SK-N-SH (cell line): ENCODE measurements around the gene FA2H. TPM values are rescaled to one million over a fixed set of nuclear protein-coding genes. Genes with fewer than 3 reads are reported as not detected.

ENCODE experiments used
- CTCF ChIA-PET: fragments of 300-600, 350-600 bp; formaldehyde crosslinking; extraction: SDS; loops from one replicate; lab custom pipeline; 2021; lab: Yijun Ruan, JAX
- POLR2A ChIA-PET: fragments of 350-600 bp; sonication (Branson Sonifier 250); formaldehyde crosslinking; extraction: SDS; loops from one replicate; lab custom pipeline; 2020; ENCODE audit warnings: antibody characterized with exemption, inconsistent platforms; lab: Yijun Ruan, JAX
- DNase-seq: peaks from one replicate; pipeline ENCODE4 v3.0.0; 2012
- H2AFZ ChIP-seq: fragments of 200-600 bp; sonication (generic); 2 replicates; pipeline ENCODE4 v1.8.1; 2016; ENCODE audit warnings: antibody characterized with exemption, mild to moderate bottlenecking, low read depth
- H3F3A ChIP-seq: fragments of 200-600 bp; sonication (generic); replicated peaks from 2 replicates; pipeline ENCODE3; 2016; ENCODE audit warnings: antibody characterized with exemption, mild to moderate bottlenecking; ENCODE audit not compliant: insufficient read depth
- H3K27ac ChIP-seq, 2 experiments: fragments of 200-500 bp in 1 of 2; fragments of 200-600 bp in 1 of 2; sonication (Bioruptor generic) in 1 of 2; sonication (generic), shearing (Covaris generic) in 1 of 2; 2 replicates each; pipeline versions ENCODE4 v1.5.1 to v1.6.1; 2014 to 2016; ENCODE audit warnings: low read depth in 2 of 2, inconsistent platforms in 1 of 2, low read length in 1 of 2, mild to moderate bottlenecking in 1 of 2, mixed read lengths in 1 of 2
- H3K27me3 ChIP-seq: fragments of 200-600 bp; sonication (generic), shearing (Covaris generic); 2 replicates; pipeline ENCODE4 v1.6.1; 2016; ENCODE audit warnings: mixed run types; ENCODE audit not compliant: insufficient read depth
- H3K36me3 ChIP-seq, 2 experiments: fragments of 200-500 bp in 1 of 2; fragments of 200-600 bp in 1 of 2; sonication (Bioruptor generic) in 1 of 2; sonication (generic) in 1 of 2; replicated peaks in 1 of 2; 2 replicates each; pipeline versions ENCODE3 to v1.5.1; 2014 to 2016; ENCODE audit warnings: low read length in 1 of 2, mild to moderate bottlenecking in 1 of 2; ENCODE audit not compliant: insufficient read depth in 2 of 2, control insufficient read depth in 1 of 2
- H3K4me1 ChIP-seq, 2 experiments: fragments of 200-500 bp in 1 of 2; fragments of 200-600 bp in 1 of 2; sonication (Bioruptor generic) in 1 of 2; sonication (generic), shearing (Covaris generic) in 1 of 2; 2 replicates each; pipeline versions ENCODE4 v1.5.1 to v1.6.1; 2014 to 2016; ENCODE audit warnings: low read depth in 1 of 2, low read length in 1 of 2, mixed run types in 1 of 2; ENCODE audit not compliant: insufficient read depth in 2 of 2, control insufficient read depth in 1 of 2
- H3K4me2 ChIP-seq: fragments of 200-600 bp; sonication (generic), shearing (Covaris generic); 2 replicates; pipeline ENCODE4 v1.6.1; 2017; ENCODE audit warnings: mixed run types
- H3K4me3 ChIP-seq, 2 experiments: fragments of 200-500 bp in 1 of 2; fragments of 200-600 bp in 1 of 2; sonication (Bioruptor generic) in 1 of 2; sonication (generic), shearing (Covaris generic) in 1 of 2; 2 replicates each; pipeline versions ENCODE4 v1.5.1 to v1.8.1; 2014 to 2016; ENCODE audit warnings: low read depth in 2 of 2, inconsistent platforms in 1 of 2, low read length in 1 of 2, mild to moderate bottlenecking in 1 of 2, mixed read lengths in 1 of 2, moderate library complexity in 1 of 2
- H3K79me2 ChIP-seq: fragments of 200-600 bp; sonication (generic); 2 replicates; pipeline ENCODE4 v1.8.1; 2017; ENCODE audit warnings: mild to moderate bottlenecking; ENCODE audit not compliant: insufficient read depth
- H3K9ac ChIP-seq: fragments of 200-600 bp; sonication (generic); 2 replicates; pipeline ENCODE4 v1.6.1; 2017; ENCODE audit warnings: mixed run types
- H3K9me2 ChIP-seq: fragments of 200-600 bp; sonication (generic); 2 replicates; pipeline ENCODE4 v1.6.1; 2017; ENCODE audit warnings: mixed run types
- H3K9me3 ChIP-seq: fragments of 200-600 bp; sonication (generic); 2 replicates; pipeline ENCODE4 v1.6.1; 2017; ENCODE audit warnings: mixed run types, mild to moderate bottlenecking, moderate library complexity
- H4K20me1 ChIP-seq: fragments of 200-600 bp; sonication (generic); 2 replicates; pipeline ENCODE4 v1.6.1; 2017; ENCODE audit warnings: mild to moderate bottlenecking, mixed run types; ENCODE audit not compliant: insufficient read depth
- CHD2 ChIP-seq: fragments of 150-350 bp; IDR thresholded peaks from 2 replicates; pipeline ENCODE4 v1.6.1; 2018; ENCODE audit warnings: low read length; ENCODE audit not compliant: partially characterized antibody
- CTCF ChIP-seq: fragments of 200-600 bp; sonication (generic); IDR thresholded peaks from 2 replicates; pipeline ENCODE4 v1.6.1; 2017; ENCODE audit warnings: antibody characterized with exemption, mild to moderate bottlenecking, moderate library complexity
- EP300 ChIP-seq, 2 experiments: IDR thresholded peaks; 2 replicates each; pipeline versions ENCODE4 v1.4.0 to v1.6.1; 2012; ENCODE audit warnings: borderline replicate concordance in 1 of 2, low read depth in 1 of 2, low read length in 1 of 2
- FOSL2 ChIP-seq: IDR thresholded peaks from 2 replicates; pipeline ENCODE4 v1.4.0; 2012; ENCODE audit warnings: low read depth, mild to moderate bottlenecking, moderate library complexity, borderline replicate concordance
- GATA2 ChIP-seq: sonication (generic); formaldehyde crosslinking; IDR thresholded peaks from 2 replicates; pipeline ENCODE4 v1.5.0; 2020; ENCODE audit warnings: mild to moderate bottlenecking, missing genetic modification reagents
- JUND ChIP-seq: IDR thresholded peaks from 2 replicates; pipeline ENCODE4 v1.4.0; 2012
- MAX ChIP-seq: IDR thresholded peaks from 2 replicates; pipeline ENCODE4 v1.4.0; 2012; ENCODE audit warnings: low read depth
- MEF2A ChIP-seq: IDR thresholded peaks from 2 replicates; pipeline ENCODE4 v1.4.0; 2012; ENCODE audit warnings: low read depth, borderline replicate concordance
- MXI1 ChIP-seq: IDR thresholded peaks from 2 replicates; pipeline ENCODE4 v1.6.1; 2012; ENCODE audit warnings: mild to moderate bottlenecking, low read depth, low read length, improper control_type of control experiment
- NFIC ChIP-seq: IDR thresholded peaks from 2 replicates; pipeline ENCODE4 v1.4.0; 2012; ENCODE audit warnings: borderline replicate concordance
- NRF1 ChIP-seq: IDR thresholded peaks from 2 replicates; pipeline ENCODE4 v1.6.1; 2012; ENCODE audit warnings: low read depth, mild to moderate bottlenecking, low read length
- POLR2AphosphoS5 ChIP-seq: IDR thresholded peaks from 2 replicates; pipeline ENCODE4 v1.6.1; 2012; ENCODE audit warnings: low read depth, low read length
- RAD21 ChIP-seq: IDR thresholded peaks from 2 replicates; pipeline ENCODE4 v1.6.1; 2012; ENCODE audit warnings: mild to moderate bottlenecking, low read length
- REST ChIP-seq: IDR thresholded peaks from 2 replicates; pipeline ENCODE4 v1.6.1; 2012; ENCODE audit warnings: mild to moderate bottlenecking, low read depth, low read length, moderate library complexity
- RFX5 ChIP-seq: IDR thresholded peaks from 2 replicates; pipeline ENCODE4 v1.6.1; 2012; ENCODE audit warnings: mild to moderate bottlenecking, improper control_type of control experiment, low read length
- RXRA ChIP-seq: IDR thresholded peaks from 2 replicates; pipeline ENCODE4 v1.4.0; 2012; ENCODE audit warnings: low read depth, mild to moderate bottlenecking, borderline replicate concordance
- SMC3 ChIP-seq: IDR thresholded peaks from 2 replicates; pipeline ENCODE4 v1.6.1; 2012; ENCODE audit warnings: low read depth, low read length, improper control_type of control experiment
- TCF12 ChIP-seq: IDR thresholded peaks from 2 replicates; pipeline ENCODE4 v1.4.0; 2012
- USF1 ChIP-seq: IDR thresholded peaks from 2 replicates; pipeline ENCODE4 v1.4.0; 2012; ENCODE audit warnings: low read depth, borderline replicate concordance
- USF2 ChIP-seq: fragments of 150-350 bp; IDR thresholded peaks from 2 replicates; pipeline ENCODE4 v1.6.1; 2017; ENCODE audit warnings: antibody characterized with exemption, low read length, low read depth, borderline replicate concordance
- WGBS: methylation state at CpG from one replicate; pipeline ENCODE4 v1.1.6; 2017; ENCODE audit warnings: low lambda C conversion rate; 5-methylcytosine and 5-hydroxymethylcytosine counted together
- polyA plus RNA-seq, 3 experiments: library from polyadenylated mRNA; depleted of rRNA; stranded (reverse); fragments of >200 nt; gene quantifications; 2 replicates each; pipeline ENCODE4 v1.2.3, GENCODE V29; 2012

The FA2H gene
- polyA plus RNA-seq, 1 of the 3 experiments (the other 2 are of a cell fraction) = not detected

- Histone ChIP-seq H3K36me3 (no peaks in the 10 kb centered on the region), H3K4me2 (0 out of 2 replicates have a peak overlapping the region, but pooled peaks have one; percentile 53), H3K9ac (no peak overlapping the region), H3F3A (no peaks in the 10 kb centered on the region), H3K9me2 (no peaks in the 10 kb centered on the region), H3K79me2 (no peaks in the 10 kb centered on the region), H3K9me3 (peaks cover 6% of the 10 kb centered on the region; the same call in 1 of the 2 replicates), H3K4me1 (no peaks in the 10 kb centered on the region), H3K4me3 (peak overlapping the region in 1 of 2 experiments; percentile 20; a peak in 1 of 4 replicates), H3K27me3 (no peaks in the 10 kb centered on the region; the same call in 1 of the 2 replicates), H2AFZ (peak overlapping the region; percentile 71), H4K20me1 (no peaks in the 10 kb centered on the region), H3K27ac (no peak overlapping the region)
- ChIA-PET POLR2A (no interaction called here), CTCF (interaction anchor here (0.6 to 7.8 kb wide), 45 partner anchors 9 to 597 kb away, joined by 3 to 148 read pairs (median 5); partner anchors contain the start of genes FA2H and MLKL)
- peak; percentile 93 for DNase-seq
- 26% methylated on average over 8 of the region's 25 CpGs for WGBS
- TF ChIP-seq USF2 (no peak), NRF1 (0 out of 2 replicates have a peak, but pooled peaks have one; percentile 15), NFIC (no peak), REST (no peak), CTCF (peak; percentile 81), JUND (no peak), SMC3 (peak; percentile 84), MEF2A (no peak), RFX5 (no peak), GATA2 (CRISPR knock-in tag) (no peak), FOSL2 (no peak), RXRA (no peak), EP300 (IDR thresholded peaks at IDR 0.05; ENCODE audit: borderline replicate concordance in 1 of 2, low read depth in 1 of 2, low read length in 1 of 2) (no peak), MXI1 (peak; percentile 60; the same call in 1 of the 2 replicates), RAD21 (peak; percentile 82), MAX (peak; percentile 36; the same call in 1 of the 2 replicates), CHD2 (peak; percentile 33), USF1 (no peak), POLR2AphosphoS5 (no peak), TCF12 (no peak)
Observed at GRCh38 chr16:74813109-74813641, 38.6 kb upstream of the FA2H start.
